Epithelial cell of esophagus (primary cell): ENCODE data around the gene NCOR2.

Experiments used
- DNase-seq: peaks from one replicate; pipeline ENCODE4 v3.0.0; 2010; ENCODE audit warnings: low read depth
- H3K4me3 ChIP-seq: 2 replicates; pipeline ENCODE4 v1.5.1; 2011; ENCODE audit warnings: mild to moderate bottlenecking, low read length, control low read depth
- TF ChIP-seq, protein P1 (sequence below): IDR thresholded peaks from 2 replicates; pipeline ENCODE4 v1.5.1; 2011; ENCODE audit warnings: low read depth, mild to moderate bottlenecking, low read length, control low read depth, inconsistent platforms; ENCODE audit not compliant: insufficient read depth; ENCODE audit errors: missing control alignments

The NCOR2 gene

DNA sequence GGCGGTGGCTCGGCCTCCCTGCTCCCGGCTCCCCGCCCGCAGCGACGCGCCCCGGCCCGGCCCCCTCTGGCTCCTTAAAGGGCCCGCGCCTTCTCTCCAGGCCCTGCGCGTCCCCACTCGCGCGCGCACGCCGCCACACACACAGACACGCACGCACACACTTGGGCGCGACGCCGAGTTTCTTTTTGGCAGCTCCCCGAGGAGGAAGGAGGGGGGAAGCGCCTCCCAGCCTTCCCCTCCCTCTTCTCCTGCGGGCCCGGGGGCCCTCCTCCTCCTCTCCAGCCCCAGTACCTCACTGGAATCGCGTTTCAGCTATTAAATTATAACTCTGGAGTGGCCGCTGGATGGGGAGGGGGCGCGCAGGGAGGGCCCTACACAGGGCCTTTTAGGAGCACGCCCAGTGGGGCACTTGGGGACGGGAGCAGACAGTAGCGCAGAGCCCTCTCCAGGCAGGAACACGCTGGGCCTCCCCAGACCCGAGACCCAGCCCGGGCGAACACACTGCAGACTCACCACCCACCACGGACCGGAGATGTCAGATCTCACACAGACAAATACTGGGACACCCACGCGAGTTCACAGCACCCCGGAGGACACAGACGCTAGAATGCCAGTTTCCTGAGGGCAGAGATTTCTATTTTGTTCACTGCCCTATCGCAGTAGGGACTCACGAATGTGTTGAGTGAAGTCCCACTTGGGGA lies 411 bp upstream of the NCOR2 start:
- DNase-seq, result peak; percentile 84
- TF ChIP-seq, protein P1, sequence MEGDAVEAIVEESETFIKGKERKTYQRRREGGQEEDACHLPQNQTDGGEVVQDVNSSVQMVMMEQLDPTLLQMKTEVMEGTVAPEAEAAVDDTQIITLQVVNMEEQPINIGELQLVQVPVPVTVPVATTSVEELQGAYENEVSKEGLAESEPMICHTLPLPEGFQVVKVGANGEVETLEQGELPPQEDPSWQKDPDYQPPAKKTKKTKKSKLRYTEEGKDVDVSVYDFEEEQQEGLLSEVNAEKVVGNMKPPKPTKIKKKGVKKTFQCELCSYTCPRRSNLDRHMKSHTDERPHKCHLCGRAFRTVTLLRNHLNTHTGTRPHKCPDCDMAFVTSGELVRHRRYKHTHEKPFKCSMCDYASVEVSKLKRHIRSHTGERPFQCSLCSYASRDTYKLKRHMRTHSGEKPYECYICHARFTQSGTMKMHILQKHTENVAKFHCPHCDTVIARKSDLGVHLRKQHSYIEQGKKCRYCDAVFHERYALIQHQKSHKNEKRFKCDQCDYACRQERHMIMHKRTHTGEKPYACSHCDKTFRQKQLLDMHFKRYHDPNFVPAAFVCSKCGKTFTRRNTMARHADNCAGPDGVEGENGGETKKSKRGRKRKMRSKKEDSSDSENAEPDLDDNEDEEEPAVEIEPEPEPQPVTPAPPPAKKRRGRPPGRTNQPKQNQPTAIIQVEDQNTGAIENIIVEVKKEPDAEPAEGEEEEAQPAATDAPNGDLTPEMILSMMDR, result no peak
- H3K4me3 ChIP-seq, result peak overlapping the region; percentile 16

DNA sequence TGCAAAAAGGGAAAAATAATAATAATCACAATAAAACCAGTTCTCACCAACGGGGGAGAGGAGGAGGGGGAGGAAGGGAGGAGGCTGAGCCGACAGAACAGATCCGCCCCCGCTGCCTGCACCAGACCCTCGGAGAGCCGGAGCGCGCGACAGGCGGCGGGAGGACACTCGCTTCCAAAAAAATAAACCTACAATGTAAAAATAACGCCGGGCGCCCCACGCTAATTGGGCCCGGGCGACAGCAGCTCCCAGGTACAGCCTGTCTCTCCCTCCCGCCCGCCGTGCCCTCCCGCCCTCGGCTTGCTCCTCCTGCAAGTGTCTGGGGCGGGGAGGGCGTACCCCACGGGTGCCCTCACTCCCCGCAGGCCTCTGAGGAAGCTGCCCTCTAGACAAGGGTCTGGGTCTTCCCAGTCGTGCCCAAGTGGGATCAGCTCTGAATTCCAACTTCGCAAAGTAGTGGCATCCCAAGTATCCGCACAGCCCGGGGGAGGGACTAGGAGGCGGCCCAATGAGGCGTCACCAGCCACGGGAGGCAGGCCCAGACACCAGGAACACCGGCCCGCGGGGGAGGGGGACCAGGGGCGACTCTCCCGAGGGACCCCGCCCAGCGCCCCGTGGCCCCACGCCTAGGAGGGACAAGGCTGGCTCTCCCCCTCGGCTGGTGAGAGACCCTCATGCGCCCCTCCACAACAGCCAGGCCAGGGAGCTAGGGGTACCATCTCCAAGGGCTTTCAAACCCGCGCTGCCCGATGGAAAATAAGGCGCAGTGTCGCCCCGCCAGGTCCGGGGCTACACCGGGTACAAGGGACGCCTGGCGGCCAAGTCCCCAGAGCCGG lies 1.0 kb downstream of the NCOR2 start:
- H3K4me3 ChIP-seq, result peak overlapping the region; percentile 69
- TF ChIP-seq, protein P1, result no peak
- DNase-seq, result peak; percentile 82

DNA sequence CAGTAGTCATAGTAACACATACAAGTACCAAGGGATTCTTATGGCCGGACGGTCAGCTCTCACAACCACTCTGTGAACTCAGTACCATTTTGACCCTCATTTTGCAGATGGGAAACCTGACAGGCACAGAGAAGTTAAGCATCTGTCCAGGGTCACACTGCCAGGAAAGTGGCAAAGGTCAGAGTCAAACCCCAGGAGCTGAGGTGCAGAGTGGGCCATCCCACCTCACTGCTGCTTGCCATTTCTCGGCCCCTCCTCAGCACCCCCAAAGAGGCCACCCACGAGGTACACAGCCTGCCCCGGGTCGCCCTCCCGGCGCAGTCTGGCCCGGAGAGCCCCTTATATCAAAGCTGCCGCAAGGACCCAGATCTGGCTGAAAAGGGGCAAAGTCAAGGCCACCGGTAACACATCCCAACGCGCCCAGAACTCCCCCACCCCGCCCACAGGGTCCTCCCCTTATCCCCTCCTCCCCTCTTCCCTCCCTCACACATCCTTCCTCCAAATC lies 1.7 kb downstream of the NCOR2 start:
- DNase-seq, result no peak
- TF ChIP-seq, protein P1, result no peak
- H3K4me3 ChIP-seq, result peak overlapping the region; percentile 69

DNA sequence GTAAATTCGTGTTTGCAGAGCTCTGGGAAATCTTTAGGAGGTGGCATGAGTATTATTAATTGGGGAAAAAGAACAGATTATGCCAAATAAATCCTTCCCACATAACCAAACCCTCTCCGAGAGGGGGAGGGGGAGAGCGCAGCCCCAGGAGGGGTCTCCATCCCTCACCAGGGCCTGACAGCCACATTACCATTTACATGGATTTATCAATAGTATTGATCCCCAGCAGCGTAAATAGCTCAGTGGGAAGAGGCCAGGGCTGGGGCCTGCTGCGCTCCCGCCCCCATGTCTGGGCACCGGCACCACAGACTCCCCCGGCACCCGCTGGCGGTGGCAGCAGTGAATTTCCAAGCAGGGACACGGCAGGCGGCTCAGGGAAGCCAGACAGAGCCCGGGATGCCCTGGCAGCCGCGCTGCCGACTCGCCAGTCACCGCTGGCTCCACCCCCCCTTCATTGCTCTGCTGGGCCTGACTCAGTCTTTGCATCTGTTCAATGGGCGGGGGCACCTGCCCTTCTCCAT lies 2.4 kb downstream of the NCOR2 start:
- TF ChIP-seq, protein P1, result no peak
- H3K4me3 ChIP-seq, result no peak overlapping the region
- peak; percentile 36 for DNase-seq

DNA sequence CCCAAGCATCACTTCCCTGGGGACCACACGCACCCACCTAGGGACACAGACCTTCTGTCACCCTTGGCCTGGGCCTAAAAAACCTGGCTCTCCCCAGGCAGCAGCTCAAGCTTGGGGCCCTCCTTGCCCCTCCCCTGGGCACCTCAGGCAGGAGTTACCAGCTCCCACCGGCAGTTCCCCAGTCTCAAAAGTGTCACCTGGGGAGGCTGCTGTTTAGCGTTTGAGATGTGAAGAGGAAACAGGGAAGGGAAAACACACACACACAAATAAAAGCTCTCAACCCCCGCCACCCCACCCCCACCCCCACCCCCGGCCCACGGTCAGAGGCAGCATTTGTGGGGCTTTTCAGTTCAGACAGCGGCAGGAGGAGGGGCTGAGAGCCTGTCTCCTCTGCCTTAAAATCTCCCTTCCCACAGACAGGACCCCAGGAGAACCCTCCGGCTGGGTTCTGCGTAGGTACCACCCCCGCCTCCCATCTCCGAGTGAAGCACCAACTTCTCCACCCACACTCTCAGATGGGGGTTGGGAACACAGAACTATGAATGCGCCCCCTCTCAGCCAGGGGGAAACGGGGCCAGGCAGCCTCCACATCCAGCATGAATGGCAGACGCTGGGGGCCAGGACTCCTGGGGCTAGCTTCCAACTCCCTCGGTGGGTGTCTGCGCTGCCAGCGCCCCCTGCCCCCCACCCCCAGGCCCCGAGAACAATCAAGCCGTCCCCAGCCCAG lies 3.0 kb downstream of the NCOR2 start:
- DNase-seq, result no peak
- TF ChIP-seq, protein P1, result no peak
- H3K4me3 ChIP-seq, result no peak overlapping the region

DNA sequence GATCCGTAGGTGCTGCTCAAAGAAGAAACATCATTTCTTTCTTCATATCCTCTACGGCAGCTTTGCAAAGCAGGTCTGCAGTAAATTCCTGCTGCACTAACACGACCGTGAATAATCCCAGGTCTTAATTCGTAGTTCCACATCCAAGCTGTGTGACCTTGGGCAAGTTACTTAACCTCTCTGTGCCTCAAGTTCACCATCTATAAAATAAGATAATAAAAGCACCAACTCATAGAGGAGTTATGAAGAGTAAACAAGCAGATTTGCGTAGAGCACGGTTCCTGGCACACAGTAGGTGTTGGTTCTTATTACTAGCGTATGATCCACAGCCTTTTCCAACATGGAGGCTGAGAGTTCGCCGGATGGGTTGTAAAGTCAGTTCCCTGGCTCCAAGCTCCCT lies 3.6 kb downstream of the NCOR2 start:
- no peak for DNase-seq
- no peak overlapping the region for H3K4me3 ChIP-seq
- TF ChIP-seq, protein P1, result no peak
